ENCODE results near the gene MRC1.

Gene MRC1

DNA sequence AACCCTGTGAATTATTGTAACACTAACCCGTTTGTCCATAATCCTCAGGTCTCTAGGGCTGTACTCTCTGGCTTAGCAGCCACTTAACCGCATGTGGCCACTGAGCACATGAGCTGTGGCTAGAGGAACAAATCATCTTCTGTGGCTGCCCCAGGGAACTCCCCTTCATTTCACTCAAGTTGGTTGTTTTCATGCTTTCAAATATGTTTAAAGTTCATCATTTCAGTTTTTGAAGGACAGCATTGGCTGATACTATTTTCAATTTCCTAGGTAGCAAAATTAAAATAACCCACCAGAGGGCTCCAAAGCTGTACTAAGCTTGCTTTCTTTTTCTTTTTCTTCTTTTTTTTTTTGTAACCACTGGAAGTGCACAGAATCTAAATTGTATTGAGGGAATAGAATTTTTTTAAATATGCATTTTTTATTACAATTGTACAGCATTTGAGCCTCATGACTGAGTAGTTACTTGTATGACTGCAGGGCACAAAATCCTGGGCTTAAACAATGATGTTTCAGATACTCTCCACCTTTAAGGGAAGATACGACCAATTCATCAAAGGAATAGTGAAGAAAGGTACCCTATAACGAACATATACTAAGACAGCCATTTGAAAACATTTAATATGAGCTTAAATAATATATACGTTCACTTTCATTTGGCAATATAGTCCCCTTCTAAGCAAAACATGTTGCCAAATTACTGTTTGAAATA, 38.6 kb downstream of the MRC1 start:
- DNase-seq (ENCODE audit: low read depth in 3 of 3) = no peak

DNA sequence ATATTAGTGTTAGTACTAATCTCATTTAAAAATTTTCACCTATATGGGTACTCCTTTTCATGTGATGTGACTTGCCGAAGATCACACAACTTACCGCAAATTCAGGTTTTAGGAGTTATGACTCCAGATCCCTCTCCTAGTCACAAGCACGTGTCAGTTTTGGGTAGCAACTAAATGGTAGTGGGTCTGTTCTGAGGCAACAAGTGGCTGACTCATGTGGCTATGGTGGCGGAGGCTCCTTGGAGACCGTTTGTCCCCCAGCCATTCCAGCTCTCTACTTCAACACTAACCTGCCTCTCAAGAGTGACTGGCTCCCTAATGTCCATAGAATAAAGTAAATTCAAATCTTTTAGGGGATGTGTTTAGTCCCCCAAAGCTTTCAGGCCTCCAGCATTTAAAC, 39.5 kb downstream of the MRC1 start:
- no peak for DNase-seq (ENCODE audit: low read depth in 3 of 3)

- DNase-seq (ENCODE audit: low read depth in 3 of 3) = no peak
Measured at GRCh38 chr10:17850501-17850900, 41.4 kb downstream of the MRC1 start.

DNA sequence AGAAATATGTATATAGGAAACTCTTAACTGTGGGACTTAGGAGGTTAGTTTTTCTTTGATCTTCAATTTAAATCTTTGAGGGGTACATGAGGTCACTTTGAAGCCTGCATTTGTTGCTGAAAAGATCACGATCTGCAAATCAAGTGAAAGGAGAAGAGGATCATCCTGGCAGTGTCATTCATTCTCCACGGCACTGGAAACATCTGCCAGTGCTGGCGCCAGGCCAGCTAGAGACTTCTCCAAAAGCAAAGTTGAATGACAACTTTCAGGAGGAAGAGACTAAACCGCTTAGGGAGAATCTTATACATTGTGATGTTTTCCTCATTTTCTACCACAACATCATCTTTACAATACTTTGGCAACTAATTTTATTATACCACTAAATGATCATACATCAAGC, 42.5 kb downstream of the MRC1 start:
- DNase-seq (ENCODE audit: low read depth in 3 of 3) = no peak

DNA sequence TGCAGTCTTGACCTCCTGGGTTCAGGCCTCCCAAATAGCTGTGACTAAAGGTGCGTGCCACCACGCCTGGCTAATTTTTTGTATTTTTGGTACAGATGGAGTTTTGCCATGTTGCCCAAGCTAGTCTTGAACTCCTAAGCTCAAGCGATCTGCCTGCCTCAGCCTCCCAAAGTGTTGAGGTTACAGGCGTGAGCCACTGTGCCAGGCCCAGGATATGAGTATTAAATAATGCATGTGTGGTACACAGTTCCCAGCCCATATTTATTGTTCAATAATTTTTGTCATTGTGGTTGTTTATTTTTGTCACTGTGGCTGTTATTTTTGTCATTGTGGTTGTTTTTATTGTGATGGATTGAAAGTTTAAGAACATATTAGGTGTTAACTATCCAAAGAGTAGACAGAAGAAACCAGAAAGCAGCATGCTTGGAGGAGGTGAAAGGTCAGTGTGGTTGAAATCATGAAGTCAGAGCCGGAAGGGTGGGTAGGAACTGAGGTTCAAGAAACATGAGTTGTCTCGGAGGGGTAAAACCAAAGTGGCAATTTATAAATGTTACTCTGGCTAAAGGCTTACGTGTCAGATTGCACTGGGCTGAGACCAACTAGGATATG, 45.0 kb downstream of the MRC1 start:
- no peak for DNase-seq (ENCODE audit: low read depth in 3 of 3)

DNA sequence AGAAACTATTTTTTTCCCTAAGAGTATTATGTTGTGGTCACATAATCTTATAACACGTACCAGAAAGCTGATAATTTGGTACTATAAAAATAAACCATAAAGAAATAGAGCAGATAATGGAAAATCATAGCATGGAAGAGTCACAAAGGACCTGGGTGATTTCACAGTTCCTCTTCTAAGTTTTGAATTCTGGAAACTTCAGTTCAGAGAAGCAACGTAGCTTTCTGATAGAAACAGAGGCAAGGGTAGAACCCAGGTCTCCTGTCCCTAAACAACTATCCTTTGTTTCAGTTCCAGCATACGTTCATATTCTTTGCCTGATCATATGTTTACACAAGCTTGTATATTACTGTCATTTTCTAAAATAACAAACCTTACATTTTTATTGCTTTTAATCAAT, 47.9 kb downstream of the MRC1 start:
- DNase-seq (ENCODE audit: low read depth in 3 of 3) = no peak

DNA sequence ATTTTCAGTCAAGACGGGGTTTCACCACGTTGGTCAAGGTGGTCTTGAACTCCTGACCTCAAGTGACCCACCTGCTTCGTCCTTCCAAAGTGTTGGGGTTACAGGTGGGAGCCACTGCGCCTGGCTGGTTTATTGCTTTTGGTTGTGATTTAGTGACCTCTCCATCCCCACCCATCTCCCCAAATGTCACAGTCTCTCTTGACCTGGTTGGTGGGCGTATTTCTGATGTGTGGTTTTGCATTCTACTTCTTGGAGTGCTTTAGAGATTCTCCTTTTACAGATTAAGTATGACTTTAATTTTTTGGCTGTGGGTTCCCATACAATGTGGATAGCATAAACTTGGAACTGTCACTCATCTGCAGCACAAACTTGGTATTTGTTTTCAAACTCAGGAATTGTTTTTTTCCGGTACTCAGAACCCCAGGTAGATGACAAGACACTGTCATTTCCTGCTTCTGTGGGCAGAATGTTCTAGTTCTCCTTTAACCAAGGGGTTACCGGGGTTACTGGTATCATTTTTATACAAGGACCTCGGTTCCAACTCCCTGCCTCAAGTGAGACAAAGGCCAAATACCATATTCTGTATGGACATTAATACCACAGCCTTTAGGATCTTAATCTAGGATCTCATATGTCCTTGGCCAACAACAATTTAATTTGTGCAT, 50.5 kb downstream of the MRC1 start:
- no peak for DNase-seq (ENCODE audit: low read depth in 3 of 3)

GRCh38 chr10:17861760-17862159, 52.6 kb downstream of the MRC1 start:
- no peak for DNase-seq (ENCODE audit: low read depth in 3 of 3)

- no peak for DNase-seq (ENCODE audit: low read depth in 3 of 3)
Measured at GRCh38 chr10:17865351-17865750, 56.2 kb downstream of the MRC1 start.

DNA sequence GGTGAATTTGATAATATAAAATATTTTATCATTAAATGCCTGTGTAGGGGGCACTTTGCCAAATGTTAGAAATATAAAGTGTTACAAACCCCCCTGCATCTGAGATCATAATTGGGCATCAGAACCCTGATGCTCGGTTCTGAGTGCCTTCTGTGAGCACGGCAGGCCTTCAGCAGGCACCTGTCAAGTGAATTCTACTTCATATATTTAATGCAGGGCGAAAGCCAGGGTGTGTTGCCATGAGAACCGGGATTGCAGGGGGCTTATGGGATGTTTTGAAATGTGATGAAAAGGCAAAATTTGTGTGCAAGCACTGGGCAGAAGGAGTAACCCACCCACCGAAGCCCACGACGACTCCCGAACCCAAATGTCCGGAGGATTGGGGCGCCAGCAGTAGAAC, 57.2 kb downstream of the MRC1 start:
- no peak for DNase-seq (ENCODE audit: low read depth in 3 of 3)

DNA sequence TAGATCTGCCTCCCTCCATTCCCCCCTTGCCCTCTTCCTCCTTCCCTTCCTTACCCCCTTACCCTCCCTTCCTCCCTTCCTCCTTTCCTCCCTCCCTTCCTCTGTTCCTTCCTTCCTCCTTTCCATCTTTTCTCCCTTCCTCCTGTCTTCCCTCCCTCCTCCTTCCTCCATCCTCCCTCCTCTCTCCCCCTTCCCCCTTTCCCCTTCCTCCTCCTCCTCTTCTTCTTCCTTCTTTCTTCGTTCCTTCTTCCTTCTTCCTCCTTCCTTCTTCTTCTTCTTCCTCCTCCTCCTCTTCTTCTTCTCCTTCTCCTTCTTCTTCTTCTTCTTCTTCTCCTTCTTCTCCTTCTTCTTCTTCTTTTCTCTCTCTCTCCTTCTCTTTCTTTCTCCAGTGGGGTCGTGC, 57.9 kb downstream of the MRC1 start:
- no peak for DNase-seq (ENCODE audit: low read depth in 3 of 3)

- DNase-seq (ENCODE audit: low read depth in 3 of 3) = no peak
Measured at GRCh38 chr10:17871036-17871435, 61.9 kb downstream of the MRC1 start.

GRCh38 chr10:17872191-17873091, 63.3 kb downstream of the MRC1 start:
- DNase-seq (ENCODE audit: low read depth in 3 of 3) = no peak

DNA sequence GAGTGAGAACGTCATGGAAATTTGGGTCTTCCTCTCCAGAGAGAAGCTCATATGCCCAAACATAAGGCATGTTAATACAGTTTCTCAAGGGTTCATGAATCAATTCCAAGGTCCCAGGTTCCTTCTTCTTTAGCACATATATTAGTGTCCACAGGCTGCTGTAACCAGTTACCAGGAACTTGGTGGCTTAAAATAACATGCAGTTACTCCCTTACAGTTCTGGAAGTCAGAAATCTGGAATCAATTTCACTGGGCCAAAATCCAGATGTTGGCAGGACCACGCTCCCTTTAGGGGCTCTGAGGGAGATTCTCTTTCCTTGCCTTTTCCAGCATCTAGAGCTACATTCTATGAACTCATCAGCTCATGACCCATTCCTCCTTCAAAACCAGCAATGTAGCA, 64.8 kb downstream of the MRC1 start:
- no peak for DNase-seq (ENCODE audit: low read depth in 3 of 3)

DNA sequence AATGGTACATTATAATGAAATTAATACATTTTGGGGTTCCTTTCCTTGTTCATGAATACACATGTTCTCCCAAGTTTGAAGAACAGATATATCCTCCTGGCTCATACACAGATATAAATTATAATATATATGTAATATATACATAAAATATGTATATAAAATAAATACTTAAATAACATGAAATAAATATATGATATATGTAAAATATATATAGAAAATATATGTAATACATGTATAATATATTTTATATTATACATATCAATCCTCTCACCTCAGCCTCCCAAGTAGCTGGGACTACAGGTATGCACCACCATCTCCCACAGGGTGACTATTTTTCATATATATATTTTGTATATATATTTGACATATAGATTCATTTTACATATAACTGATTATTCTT, 68.0 kb downstream of the MRC1 start:
- no peak for DNase-seq (ENCODE audit: low read depth in 3 of 3)

- DNase-seq (ENCODE audit: low read depth in 3 of 3) = no peak
Measured at GRCh38 chr10:17878896-17879295, 69.7 kb downstream of the MRC1 start.

DNA sequence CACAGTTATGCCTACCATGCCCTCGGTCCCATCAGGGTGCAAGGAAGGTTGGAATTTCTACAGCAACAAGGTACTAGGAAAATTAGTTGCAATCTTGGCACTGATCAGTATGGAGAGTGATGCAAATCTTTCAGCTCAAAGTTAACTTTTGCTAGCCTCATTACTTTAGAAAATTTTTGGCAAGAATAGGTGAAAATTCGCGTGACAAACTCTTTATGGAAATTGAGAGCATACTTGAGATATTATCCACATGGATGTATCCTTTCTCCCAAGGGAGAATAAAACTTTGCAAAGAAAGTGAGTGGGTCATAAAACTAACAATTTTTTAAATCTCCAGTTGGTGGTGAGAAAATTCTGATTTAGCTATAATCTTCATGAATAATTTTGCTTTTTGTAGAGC, 71.5 kb downstream of the MRC1 start:
- no peak for DNase-seq (ENCODE audit: low read depth in 3 of 3)

DNA sequence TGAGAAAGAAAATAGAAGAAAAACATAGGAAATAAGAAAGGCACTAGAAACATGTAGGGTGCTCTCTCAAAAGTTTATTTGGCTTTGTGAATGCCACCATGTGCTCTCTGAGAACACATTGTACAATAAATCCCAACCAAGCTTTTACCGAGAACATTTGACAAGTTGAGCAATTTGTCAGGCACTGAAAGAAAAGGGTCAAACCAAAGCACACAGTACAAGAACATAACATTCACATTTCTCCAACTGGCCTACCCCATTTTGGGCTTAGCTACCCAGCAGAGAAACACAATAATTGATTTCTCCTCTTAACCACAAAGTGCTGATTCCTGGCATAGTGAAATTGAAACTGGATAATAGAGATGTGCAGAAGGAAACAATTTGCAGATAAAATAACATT, 73.4 kb downstream of the MRC1 start:
- DNase-seq (ENCODE audit: low read depth in 3 of 3) = no peak

- DNase-seq (ENCODE audit: low read depth in 3 of 3) = no peak
Measured at GRCh38 chr10:17883621-17884020, 74.5 kb downstream of the MRC1 start.

DNA sequence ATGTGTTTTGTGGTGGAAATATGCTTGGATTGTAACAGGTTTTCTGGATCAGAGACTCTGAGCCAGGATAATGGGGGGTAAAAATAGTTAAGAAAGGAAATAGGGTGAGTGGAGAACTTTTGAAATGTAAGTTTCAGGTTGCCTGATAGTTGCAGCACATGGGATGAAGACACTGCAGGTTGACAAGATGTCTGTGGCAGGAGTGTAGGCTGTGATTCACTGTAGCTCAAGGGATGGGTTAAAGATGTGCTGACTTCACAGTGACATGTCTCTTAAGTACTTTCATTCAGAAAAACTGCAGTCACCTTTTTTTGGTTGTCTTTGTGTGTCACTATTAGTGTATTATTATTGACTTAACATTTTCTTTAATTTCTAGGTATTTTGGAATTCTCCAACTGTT, 79.0 kb downstream of the MRC1 start:
- no peak for DNase-seq (ENCODE audit: low read depth in 3 of 3)

- no peak for DNase-seq (ENCODE audit: low read depth in 3 of 3)
Measured at GRCh38 chr10:17891435-17891834, 82.3 kb downstream of the MRC1 start.

GRCh38 chr10:17904564-17904963, 95.4 kb downstream of the MRC1 start:
- DNase-seq (ENCODE audit: low read depth in 3 of 3) = no peak

Measured in stimulated activated CD4-positive, alpha-beta T cell treated with anti-CD3 and anti-CD28 coated beads, TNF-alpha, amount 100 ng/mL, for 4 hours (primary cell).